Loucy (cell line): ENCODE measurements around the gene AK4.
"Not testable (repeated sequence)": the region's sequence is repeated elsewhere in the genome, so short reads cannot be mapped to it uniquely, and the experiment has no call there.

Experiments used
- H2AFZ ChIP-seq: fragments of 200-600 bp; sonication (generic); 2 replicates; pipeline ENCODE4 v1.6.0; 2016; ENCODE audit warnings: antibody characterized with exemption, mild to moderate bottlenecking, low read length, moderate library complexity
- H3F3A ChIP-seq: fragments of 200-600 bp; 2 replicates; pipeline ENCODE4 v1.6.0; 2016; ENCODE audit warnings: antibody characterized with exemption, low read depth, mild to moderate bottlenecking
- H3K27me3 ChIP-seq: fragments of 200-600 bp; sonication (generic); 2 replicates; pipeline ENCODE4 v1.6.1; 2014; ENCODE audit warnings: low read length, mild to moderate bottlenecking; ENCODE audit not compliant: insufficient read depth, poor library complexity, severe bottlenecking
- H3K36me3 ChIP-seq: fragments of 200-600 bp; sonication (generic); 2 replicates; pipeline ENCODE4 v1.6.1; 2016; ENCODE audit warnings: low read length; ENCODE audit not compliant: insufficient read depth
- H3K4me1 ChIP-seq: fragments of 200-600 bp; sonication (generic); 2 replicates; pipeline ENCODE4 v1.5.1; 2014; ENCODE audit warnings: low read length, mild to moderate bottlenecking; ENCODE audit not compliant: insufficient read depth, poor library complexity, severe bottlenecking
- H3K4me2 ChIP-seq: fragments of 200-600 bp; sonication (generic); 2 replicates; pipeline ENCODE4 v1.6.0; 2014; ENCODE audit warnings: antibody characterized with exemption, low read length, low read depth, mild to moderate bottlenecking; ENCODE audit not compliant: poor library complexity, severe bottlenecking
- H3K4me3 ChIP-seq: fragments of 200-600 bp; sonication (generic); 2 replicates; pipeline ENCODE4 v1.5.1; 2014; ENCODE audit warnings: low read length, mild to moderate bottlenecking, mixed read lengths; ENCODE audit not compliant: poor library complexity, severe bottlenecking
- H3K79me2 ChIP-seq: fragments of 200-600 bp; sonication (generic); 2 replicates; pipeline ENCODE4 v1.6.1; 2014; ENCODE audit warnings: low read length; ENCODE audit not compliant: insufficient read depth
- H3K9ac ChIP-seq: fragments of 200-600 bp; sonication (generic); 2 replicates; pipeline ENCODE4 v1.6.0; 2014; ENCODE audit warnings: mild to moderate bottlenecking, low read depth, low read length, moderate library complexity; ENCODE audit not compliant: poor library complexity, severe bottlenecking
- H3K9me2 ChIP-seq: fragments of 200-600 bp; sonication (generic); replicated peaks from 2 replicates; pipeline ENCODE4 v1.6.1; 2016; ENCODE audit warnings: low read depth, low read length, mixed read lengths
- H3K9me3 ChIP-seq: fragments of 200-600 bp; sonication (generic); 2 replicates; pipeline ENCODE4 v1.6.1; 2014; ENCODE audit warnings: mild to moderate bottlenecking, antibody characterized with exemption, low read length, low read depth; ENCODE audit not compliant: insufficient read depth
- H4K20me1 ChIP-seq: fragments of 200-600 bp; sonication (generic); 2 replicates; pipeline ENCODE4 v1.6.0; 2014; ENCODE audit warnings: antibody characterized with exemption, low read length, mild to moderate bottlenecking; ENCODE audit not compliant: insufficient read depth, poor library complexity, severe bottlenecking
- CTCF ChIP-seq: fragments of 200-600 bp; sonication (generic); conservative IDR thresholded peaks from 2 replicates; pipeline ENCODE4 v1.5.1; 2014; ENCODE audit warnings: mild to moderate bottlenecking, antibody characterized with exemption, low read length
- EZH2phosphoT487 ChIP-seq: fragments of 200-600 bp; IDR thresholded peaks from 2 replicates; pipeline ENCODE4 v1.6.1; 2018; ENCODE audit warnings: antibody characterized with exemption, mild to moderate bottlenecking, moderate library complexity, borderline replicate concordance

The AK4 gene

DNA sequence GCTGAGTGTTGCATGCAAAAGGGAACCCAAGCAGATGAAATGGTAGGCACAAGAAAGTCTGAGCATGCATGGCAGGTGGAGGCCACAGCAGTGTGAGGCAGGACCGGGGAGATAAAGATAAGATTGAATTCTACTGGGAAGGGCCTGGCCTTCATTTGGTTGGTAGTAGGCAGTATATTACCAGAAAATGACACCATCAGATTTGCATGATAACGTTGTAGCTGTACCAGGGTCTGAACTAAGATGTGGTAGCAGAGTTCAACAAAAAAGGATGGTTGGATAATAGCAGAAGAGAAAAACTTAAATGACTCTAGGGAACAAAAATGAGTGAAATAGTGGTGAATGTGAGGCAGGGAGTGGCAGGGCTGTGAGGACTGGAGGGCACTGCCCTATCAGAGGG lies 85.8 kb downstream of the AK4 start:
- Histone ChIP-seq H3K4me2 (no peak overlapping the region), H2AFZ (no peak overlapping the region), H3K9me2 (no peaks in the 10 kb centered on the region), H3F3A (peaks cover 29% of the 10 kb centered on the region), H3K4me1 (peaks cover 56% of the 10 kb centered on the region), H3K79me2 (no peaks in the 10 kb centered on the region), H3K36me3 (peaks cover 6% of the 10 kb centered on the region; the same call in 1 of the 2 replicates), H3K4me3 (no peak overlapping the region), H4K20me1 (no peaks in the 10 kb centered on the region), H3K9me3 (no peaks in the 10 kb centered on the region), H3K27me3 (no peaks in the 10 kb centered on the region), H3K9ac (no peak overlapping the region)
- TF ChIP-seq EZH2phosphoT487, result no peak
- no peak for TF ChIP-seq CTCF

- Histone ChIP-seq H3K4me3 (no peak overlapping the region), H2AFZ (no peak overlapping the region), H3K9me2 (no peaks in the 10 kb centered on the region), H3K9me3 (no peaks in the 10 kb centered on the region), H3K9ac (no peak overlapping the region), H3K27me3 (no peaks in the 10 kb centered on the region), H3F3A (peaks cover 12% of the 10 kb centered on the region), H3K4me1 (peaks cover 32% of the 10 kb centered on the region), H3K36me3 (no peaks in the 10 kb centered on the region), H3K4me2 (no peak overlapping the region), H3K79me2 (no peaks in the 10 kb centered on the region), H4K20me1 (no peaks in the 10 kb centered on the region)
- no peak for TF ChIP-seq EZH2phosphoT487
- TF ChIP-seq CTCF, result peak; percentile 85
These were observed 88.1 kb downstream of the AK4 start for GRCh38 chr1:65235867-65236805.

GRCh38 chr1:65237088-65237487 lies 89.1 kb downstream of the AK4 start:
- H3K9me2 ChIP-seq, H3K79me2 ChIP-seq, H3K9me3 ChIP-seq, H3F3A ChIP-seq, H3K27me3 ChIP-seq, H4K20me1 ChIP-seq, H3K4me2 ChIP-seq, H3K4me3 ChIP-seq, H3K36me3 ChIP-seq, H2AFZ ChIP-seq, H3K9ac ChIP-seq: not testable (repeated sequence)
- peaks cover 22% of the 10 kb centered on the region for H3K4me1 ChIP-seq

GRCh38 chr1:65237503-65237902 lies 89.5 kb downstream of the AK4 start:
- TF ChIP-seq EZH2phosphoT487 (no peak), CTCF (no peak)
- Histone ChIP-seq H2AFZ (no peak overlapping the region), H3K27me3 (no peaks in the 10 kb centered on the region), H3K4me2 (no peak overlapping the region), H3K9me2 (no peaks in the 10 kb centered on the region), H3K79me2 (no peaks in the 10 kb centered on the region), H3F3A (no peaks in the 10 kb centered on the region), H4K20me1 (no peaks in the 10 kb centered on the region), H3K4me3 (no peak overlapping the region), H3K36me3 (no peaks in the 10 kb centered on the region), H3K4me1 (peaks cover 18% of the 10 kb centered on the region), H3K9ac (no peak overlapping the region), H3K9me3 (no peaks in the 10 kb centered on the region)
